ENCODE measurements around the gene PEX14. TPM values are rescaled to one million over a fixed set of nuclear protein-coding genes. Genes with fewer than 3 reads are reported as not detected.

Gene PEX14
- total RNA-seq, 1 donor from 2014 or later: 24.0 TPM

GRCh38 chr1:10629816-10630571 lies 155.2 kb downstream of the PEX14 start:
- ATAC-seq (no peak), DNase-seq (ENCODE audit: low spot score) (no peak)

DNA sequence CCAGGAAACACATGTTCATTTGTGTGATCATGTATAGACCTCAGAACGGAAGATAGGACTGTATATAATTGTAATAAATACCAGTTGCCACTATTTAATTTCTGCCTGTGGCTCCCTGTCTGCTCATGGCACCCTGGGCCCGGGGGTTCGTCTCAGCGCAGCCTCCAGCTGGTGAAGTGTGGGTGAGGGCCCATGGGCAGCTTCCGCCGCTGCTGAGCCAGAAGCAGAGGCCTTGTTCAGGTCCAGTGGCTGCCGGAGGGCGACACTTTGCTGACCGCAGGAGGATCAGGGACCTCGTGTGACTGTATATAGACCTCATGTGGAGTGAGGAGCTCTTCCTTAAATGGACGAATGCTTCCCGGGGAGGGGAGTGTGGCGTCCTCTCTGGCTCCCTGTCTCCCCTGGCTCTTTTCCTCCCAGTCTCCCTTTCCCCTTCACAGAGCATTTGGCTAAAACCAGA lies 155.9 kb downstream of the PEX14 start:
- ATAC-seq (no peak), DNase-seq (ENCODE audit: low spot score) (no peak)

GRCh38 chr1:10631121-10631810 lies 156.5 kb downstream of the PEX14 start:
- DNase-seq (ENCODE audit: low spot score) (no peak), ATAC-seq (no peak)

- DNase-seq (ENCODE audit: low spot score) (no peak), ATAC-seq (no peak)
Observed at GRCh38 chr1:10631811-10632593, 157.3 kb downstream of the PEX14 start.

DNA sequence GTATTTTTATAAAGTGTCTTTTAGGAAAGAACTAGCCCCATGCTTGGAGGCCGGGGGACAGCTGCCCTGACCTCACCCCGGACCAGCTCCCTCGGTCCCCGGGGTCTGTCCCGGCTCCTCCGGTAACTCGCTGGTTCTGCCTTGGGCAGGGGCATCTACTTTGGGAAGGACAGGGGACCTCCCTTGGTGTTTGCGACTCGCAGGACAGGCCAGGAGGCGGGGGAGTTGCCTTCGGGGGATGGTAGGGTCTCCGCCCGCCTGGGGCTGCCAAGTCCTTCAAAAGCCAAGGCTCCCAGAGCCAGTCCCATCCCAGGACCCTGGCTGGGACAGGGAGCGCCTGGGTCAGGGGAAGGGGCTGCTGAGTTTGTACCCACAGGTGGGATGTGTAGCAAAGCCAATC lies 157.9 kb downstream of the PEX14 start:
- DNase-seq (ENCODE audit: low spot score) (no peak), ATAC-seq (no peak)

- no peak for DNase-seq (ENCODE audit: low spot score)
- ATAC-seq: no peak
Observed at GRCh38 chr1:10633416-10633815, 158.7 kb downstream of the PEX14 start.

GRCh38 chr1:10634075-10634427 lies 159.3 kb downstream of the PEX14 start:
- ATAC-seq: no peak
- no peak for DNase-seq (ENCODE audit: low spot score)

DNA sequence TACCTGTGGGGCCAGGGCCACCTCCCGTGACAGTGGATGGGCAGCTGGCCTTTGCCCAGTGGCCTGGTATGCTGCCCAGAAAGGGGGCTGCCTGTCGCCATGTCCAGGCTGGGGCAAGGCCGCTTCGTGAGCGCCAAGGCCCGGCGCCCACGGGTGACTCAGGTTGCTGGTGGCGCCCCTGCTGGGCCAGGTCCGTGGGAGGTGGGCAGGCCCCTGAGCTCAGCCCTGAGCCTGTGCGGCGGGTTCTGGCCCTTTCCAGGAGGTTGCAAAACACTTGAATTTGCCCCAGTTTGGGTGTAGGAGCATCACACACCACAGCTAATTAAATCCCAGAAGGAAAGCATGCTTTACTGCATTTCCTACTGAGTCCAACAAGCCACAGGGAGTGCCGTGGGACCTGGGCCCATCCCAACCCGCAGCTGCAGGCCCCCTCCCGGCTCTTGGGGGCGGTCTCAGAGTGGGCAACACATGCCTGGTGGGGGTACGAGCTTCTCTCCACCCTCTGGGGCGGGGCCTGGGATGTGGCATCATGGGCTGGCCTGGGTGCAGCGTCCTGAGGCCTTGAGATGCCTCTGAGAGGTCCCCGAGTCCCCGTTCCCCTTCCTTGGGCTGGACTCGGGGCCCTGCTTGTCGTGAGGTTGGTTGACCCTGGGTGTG lies 159.8 kb downstream of the PEX14 start:
- ATAC-seq: peak; percentile 69
- no peak for DNase-seq (ENCODE audit: low spot score)

- ATAC-seq: no peak
- DNase-seq (ENCODE audit: low spot score): no peak
Observed at GRCh38 chr1:10635085-10635896, 160.5 kb downstream of the PEX14 start.

GRCh38 chr1:10635992-10636391 lies 161.2 kb downstream of the PEX14 start:
- DNase-seq (ENCODE audit: low spot score) (no peak), ATAC-seq (no peak)

DNA sequence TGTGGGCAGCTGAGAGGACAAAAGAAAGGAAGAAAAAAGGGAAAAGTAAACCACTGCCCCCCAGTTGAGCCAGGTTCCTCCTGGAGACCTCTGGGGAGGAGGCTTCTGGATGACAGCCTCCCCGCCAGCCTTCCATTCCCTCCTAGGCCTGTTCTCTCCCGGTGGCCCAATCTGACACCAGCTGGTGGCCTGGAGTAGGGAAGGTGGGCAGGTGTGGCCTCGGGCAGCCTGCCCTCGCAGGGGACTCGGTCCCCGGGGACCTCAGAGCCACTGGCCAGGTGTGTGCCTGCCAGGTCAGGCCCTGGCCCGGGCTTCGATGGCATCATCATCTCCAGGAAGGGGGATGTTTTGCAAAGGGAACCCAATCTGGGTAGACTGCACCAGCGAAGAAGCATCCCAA lies 162.7 kb downstream of the PEX14 start:
- no peak for ATAC-seq

GRCh38 chr1:10637834-10638558 lies 163.2 kb downstream of the PEX14 start:
- ATAC-seq: no peak
- DNase-seq (ENCODE audit: low spot score): no peak

More for the DNA sequence above, 162.7 kb downstream of the PEX14 start:
- DNase-seq (ENCODE audit: low spot score): no peak

DNA sequence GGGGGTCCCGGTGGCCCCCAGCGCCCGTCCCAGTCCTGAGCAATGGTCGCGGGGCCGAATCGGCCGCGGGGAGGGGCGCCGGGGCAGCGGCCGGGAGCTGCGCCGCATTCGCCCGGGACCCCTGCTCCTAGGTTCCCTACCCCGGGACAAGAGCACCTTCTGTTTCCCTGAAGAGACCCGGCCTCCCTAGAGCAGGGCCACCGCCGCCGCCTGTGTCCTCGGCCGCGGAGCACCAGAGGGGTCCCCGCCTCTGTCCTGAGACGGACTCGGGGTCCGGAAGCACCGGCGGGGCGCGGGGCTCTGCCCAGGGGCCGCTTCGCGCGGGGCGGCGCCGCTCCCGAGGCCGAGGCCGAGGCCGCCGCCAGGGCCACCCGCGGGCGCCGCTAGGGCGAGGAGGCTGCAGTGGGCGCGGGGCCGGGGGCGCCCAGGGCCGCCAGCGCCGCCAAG lies 163.8 kb downstream of the PEX14 start:
- ATAC-seq: no peak
- DNase-seq (ENCODE audit: low spot score): no peak

GRCh38 chr1:10639011-10639774 lies 164.4 kb downstream of the PEX14 start:
- DNase-seq (ENCODE audit: low spot score): no peak
- no peak for ATAC-seq

DNA sequence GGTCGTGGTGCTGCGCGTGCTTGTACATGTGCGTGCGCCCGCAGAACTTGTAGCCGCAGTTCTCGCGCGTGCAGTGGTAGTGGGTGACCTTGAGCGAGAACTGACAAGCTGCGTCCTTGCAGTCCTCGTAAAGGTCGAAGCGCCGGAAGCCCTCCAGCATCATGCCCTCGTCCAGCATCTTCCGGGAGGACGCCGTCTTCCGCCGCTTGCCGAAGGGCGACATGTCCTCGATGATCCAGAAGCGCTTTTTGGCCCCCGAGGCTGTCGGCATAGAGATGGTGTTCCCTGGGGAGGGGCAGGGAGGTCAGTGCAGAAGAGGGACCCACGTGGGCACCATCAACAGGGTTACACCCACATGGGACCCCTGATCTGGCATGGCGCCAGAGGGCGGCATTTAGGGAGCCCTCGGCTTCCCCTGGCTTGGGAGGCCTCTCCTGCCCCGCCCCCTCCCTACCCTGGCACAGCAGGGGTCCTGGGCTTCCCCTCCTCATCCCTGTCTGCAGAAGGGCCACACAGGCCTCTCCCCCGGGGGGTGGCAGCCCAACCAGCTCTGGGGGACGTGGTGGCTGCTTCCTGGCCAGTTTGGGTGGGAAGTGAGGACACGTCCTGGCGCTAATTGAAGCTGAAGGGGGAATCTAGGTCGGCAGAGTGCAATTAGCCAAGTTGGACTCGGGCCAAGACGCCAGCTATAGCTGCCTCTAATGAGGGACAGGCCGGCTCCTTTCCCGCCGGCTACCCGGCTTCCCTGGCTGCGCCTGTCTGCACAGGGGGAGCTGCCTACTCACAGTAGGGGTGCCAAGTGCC lies 165.2 kb downstream of the PEX14 start:
- DNase-seq (ENCODE audit: low spot score) (no peak), ATAC-seq (no peak)

DNA sequence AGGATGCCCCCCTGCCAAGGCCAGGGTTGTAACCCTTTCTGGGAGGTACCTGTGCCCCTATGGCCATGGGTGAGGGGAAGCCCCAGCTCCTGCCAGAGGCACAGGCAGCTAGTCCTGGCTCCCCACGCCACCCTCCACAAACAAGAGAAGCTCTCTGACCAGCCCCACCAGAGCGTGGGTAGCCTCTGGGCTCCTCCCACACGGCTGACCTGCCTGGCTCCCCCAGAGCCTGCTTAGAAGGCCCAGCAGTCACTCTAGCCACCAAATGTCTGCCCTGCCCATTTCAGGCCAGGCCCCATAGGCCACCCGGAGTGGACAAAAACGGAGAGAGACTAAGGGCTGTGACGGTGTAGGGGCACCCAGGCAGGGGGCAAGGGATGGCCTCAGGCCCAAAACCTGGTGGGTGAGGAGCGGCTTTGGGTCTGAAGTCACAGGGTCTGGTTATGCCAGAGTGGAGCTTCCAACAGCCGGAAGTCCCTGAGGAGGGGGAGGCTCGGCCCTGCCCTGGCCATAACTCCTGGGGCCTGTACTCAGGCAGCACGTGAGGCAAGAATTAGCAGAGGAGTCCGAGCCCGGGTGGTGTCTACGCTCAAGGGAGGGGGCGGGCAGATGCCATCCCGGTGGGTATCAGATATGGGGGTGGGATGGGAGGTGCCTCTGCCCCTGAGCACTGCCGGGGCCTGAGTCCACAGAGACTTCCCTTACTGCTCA lies 166.2 kb downstream of the PEX14 start:
- DNase-seq (ENCODE audit: low spot score): no peak
- ATAC-seq: no peak

DNA sequence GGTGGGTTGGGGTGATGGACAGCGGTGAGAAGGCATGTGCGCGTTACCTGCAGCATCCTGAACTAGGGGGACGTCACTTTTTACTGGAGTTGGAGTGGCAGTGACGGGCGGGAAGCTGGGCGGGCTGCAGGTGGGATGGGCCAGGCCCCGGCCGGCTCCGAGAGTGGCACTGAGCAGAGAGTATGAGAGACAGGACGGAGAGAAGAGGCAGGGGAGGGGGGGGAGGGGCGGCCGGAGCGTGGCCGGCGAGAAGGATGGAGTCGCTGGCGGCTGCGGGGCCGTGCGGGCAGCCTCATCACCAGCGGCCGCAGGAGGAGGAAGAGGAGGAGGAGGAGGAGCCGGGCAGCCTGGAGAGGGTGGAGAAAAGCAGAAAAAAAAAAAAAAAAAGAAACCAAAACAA lies 167.2 kb downstream of the PEX14 start:
- ATAC-seq: no peak
- no peak for DNase-seq (ENCODE audit: low spot score)

Measured in left lobe of liver (tissue), 2 donors.